NCI-H345 (cell line): ENCODE measurements around the gene RGS14.

Source experiments
- DNase-seq: peaks from one replicate; lab custom pipeline; 2025; lab: John Stamatoyannopoulos, UW

Gene RGS14

GRCh38 chr5:177357459-177358351 is at the start of gene RGS14:
Gene RGS14 (plus strand): TSS chr5:177357924. CDS start chr5:177358025, 101 bp downstream.
- peak; percentile 50 for DNase-seq

- DNase-seq, result no peak
Observed at GRCh38 chr5:177308740-177309139, 49.0 kb upstream of the RGS14 start.

- peak; percentile 85 for DNase-seq
Observed at GRCh38 chr5:177309351-177310191, 48.2 kb upstream of the RGS14 start.

GRCh38 chr5:177310332-177310731 is 47.4 kb upstream of the RGS14 start:
- DNase-seq, result peak; percentile 70

- DNase-seq, result peak; percentile 55
Observed at GRCh38 chr5:177310757-177311391, 46.9 kb upstream of the RGS14 start.

- DNase-seq, result no peak
Observed at GRCh38 chr5:177311392-177311722, 46.4 kb upstream of the RGS14 start.

- DNase-seq, result peak; percentile 99
Observed at GRCh38 chr5:177311723-177312648, 45.7 kb upstream of the RGS14 start, which contains the start of gene MXD3. Gene MXD3 (minus strand): TSS chr5:177311898. CDS start chr5:177311830, 68 bp downstream.

- peak; percentile 29 for DNase-seq
Observed at GRCh38 chr5:177312649-177313181, 45.0 kb upstream of the RGS14 start.

- DNase-seq, result no peak
Observed at GRCh38 chr5:177313561-177314259, 44.0 kb upstream of the RGS14 start.

GRCh38 chr5:177314376-177315342 is 43.1 kb upstream of the RGS14 start:
- no peak for DNase-seq

GRCh38 chr5:177315411-177315810 is 42.3 kb upstream of the RGS14 start:
- DNase-seq, result no peak

- DNase-seq, result no peak
Observed at GRCh38 chr5:177316005-177316404, 41.7 kb upstream of the RGS14 start.

- DNase-seq, result peak; percentile 62
Observed at GRCh38 chr5:177317959-177318377, 39.8 kb upstream of the RGS14 start.

GRCh38 chr5:177319913-177320588 is 37.7 kb upstream of the RGS14 start:
- DNase-seq, result no peak

GRCh38 chr5:177320879-177321278 is 36.8 kb upstream of the RGS14 start:
- DNase-seq, result no peak

- DNase-seq, result no peak
Observed at GRCh38 chr5:177325868-177326381, 31.8 kb upstream of the RGS14 start.

- no peak for DNase-seq
Observed at GRCh38 chr5:177327539-177328522, 29.9 kb upstream of the RGS14 start.
